ENCODE measurements around the gene LRRC63.
"Not testable (repeated sequence)": the region's sequence is repeated elsewhere in the genome, so short reads cannot be mapped to it uniquely, and the experiment has no call there.

LRRC63 gene

GRCh38 chr13:46213242-46213641 lies 1.5 kb downstream of the LRRC63 start:
- POLR2A ChIA-PET (ENCODE audit: low non-redundant PET): no interaction called here

GRCh38 chr13:46214741-46215140 lies 3.0 kb downstream of the LRRC63 start:
- H3K27ac ChIP-seq; DNase-seq (ENCODE audit: low spot score); POLR2A ChIA-PET (ENCODE audit: low non-redundant PET); CTCF ChIA-PET: not testable (repeated sequence)

More at GRCh38 chr13:46213242-46213641, 1.5 kb downstream of the LRRC63 start:
- DNase-seq (ENCODE audit: low spot score): no peak
- CTCF ChIA-PET: no interaction called here
- TF ChIP-seq, protein P1, sequence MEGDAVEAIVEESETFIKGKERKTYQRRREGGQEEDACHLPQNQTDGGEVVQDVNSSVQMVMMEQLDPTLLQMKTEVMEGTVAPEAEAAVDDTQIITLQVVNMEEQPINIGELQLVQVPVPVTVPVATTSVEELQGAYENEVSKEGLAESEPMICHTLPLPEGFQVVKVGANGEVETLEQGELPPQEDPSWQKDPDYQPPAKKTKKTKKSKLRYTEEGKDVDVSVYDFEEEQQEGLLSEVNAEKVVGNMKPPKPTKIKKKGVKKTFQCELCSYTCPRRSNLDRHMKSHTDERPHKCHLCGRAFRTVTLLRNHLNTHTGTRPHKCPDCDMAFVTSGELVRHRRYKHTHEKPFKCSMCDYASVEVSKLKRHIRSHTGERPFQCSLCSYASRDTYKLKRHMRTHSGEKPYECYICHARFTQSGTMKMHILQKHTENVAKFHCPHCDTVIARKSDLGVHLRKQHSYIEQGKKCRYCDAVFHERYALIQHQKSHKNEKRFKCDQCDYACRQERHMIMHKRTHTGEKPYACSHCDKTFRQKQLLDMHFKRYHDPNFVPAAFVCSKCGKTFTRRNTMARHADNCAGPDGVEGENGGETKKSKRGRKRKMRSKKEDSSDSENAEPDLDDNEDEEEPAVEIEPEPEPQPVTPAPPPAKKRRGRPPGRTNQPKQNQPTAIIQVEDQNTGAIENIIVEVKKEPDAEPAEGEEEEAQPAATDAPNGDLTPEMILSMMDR (conservative IDR thresholded peaks at IDR 0.05; ENCODE audit: low read depth): no peak
- H3K27ac ChIP-seq: no peak overlapping the region

DNA sequence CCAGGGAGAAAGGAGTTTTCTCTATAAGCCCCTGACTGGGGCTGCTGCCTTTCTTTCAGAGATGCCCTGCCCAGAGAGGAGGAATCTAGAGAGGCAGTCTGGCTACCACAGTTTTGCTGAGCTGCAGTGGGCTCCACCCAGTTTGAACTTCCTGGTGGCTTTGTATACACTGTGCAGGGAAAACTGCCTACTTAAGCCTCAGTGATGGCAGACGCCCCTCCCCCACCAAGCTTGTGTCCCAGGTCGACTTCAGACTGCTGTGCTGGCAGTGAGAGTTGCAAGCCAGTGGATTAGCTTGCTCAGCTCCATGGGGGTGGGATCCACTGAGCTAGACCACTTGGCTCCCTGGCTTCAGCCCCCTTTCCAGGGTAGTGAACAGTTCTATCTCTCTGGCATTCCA lies 8.5 kb downstream of the LRRC63 start:
- H3K27ac ChIP-seq; POLR2A ChIA-PET (ENCODE audit: low non-redundant PET); DNase-seq (ENCODE audit: low spot score): not testable (repeated sequence)
- CTCF ChIA-PET: interaction anchor here (0.6 to 0.7 kb wide), 3 partner anchors 291 to 1946 kb away, joined by 3 to 4 read pairs (median 3); no protein-coding TSS in a partner anchor

DNA sequence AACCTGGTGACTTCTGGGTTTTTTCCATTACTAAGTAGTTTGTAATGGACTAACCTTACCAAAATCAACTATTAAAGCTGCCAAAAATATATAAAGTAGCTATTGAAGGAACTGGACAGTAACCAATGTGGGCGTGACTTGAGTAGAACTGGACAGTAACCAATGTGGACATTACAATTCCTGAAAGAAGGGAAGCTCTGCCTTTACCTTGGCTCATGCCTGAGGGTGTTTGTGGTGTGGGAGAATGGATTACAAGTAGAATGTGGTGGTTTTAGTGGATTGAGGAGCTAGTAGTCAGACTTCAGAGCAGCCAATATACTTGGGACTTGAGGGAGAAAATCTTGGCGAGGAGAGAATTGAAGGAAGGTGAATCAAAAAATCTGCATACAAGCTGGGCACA lies 17.5 kb downstream of the LRRC63 start:
- no peak for DNase-seq (ENCODE audit: low spot score)
- ChIA-PET CTCF (interaction anchor here (0.6 to 0.8 kb wide), 3 partner anchors 14 to 174 kb away, joined by 3 to 4 read pairs (median 3); no protein-coding TSS in a partner anchor), POLR2A (ENCODE audit: low non-redundant PET) (interaction anchor here (0.6 kb wide), 1 partner anchor 14 kb away, joined by 3 read pairs; no protein-coding TSS in a partner anchor)
- TF ChIP-seq, protein P1 (conservative IDR thresholded peaks at IDR 0.05; ENCODE audit: low read depth): no peak
- no peak overlapping the region for H3K27ac ChIP-seq

- CTCF ChIA-PET: no interaction called here
- DNase-seq (ENCODE audit: low spot score): no peak
- H3K27ac ChIP-seq: no peak overlapping the region
- POLR2A ChIA-PET (ENCODE audit: low non-redundant PET): no interaction called here
- TF ChIP-seq, protein P1 (conservative IDR thresholded peaks at IDR 0.05; ENCODE audit: low read depth): no peak
Measured at GRCh38 chr13:46232281-46232680, 20.6 kb downstream of the LRRC63 start.

DNA sequence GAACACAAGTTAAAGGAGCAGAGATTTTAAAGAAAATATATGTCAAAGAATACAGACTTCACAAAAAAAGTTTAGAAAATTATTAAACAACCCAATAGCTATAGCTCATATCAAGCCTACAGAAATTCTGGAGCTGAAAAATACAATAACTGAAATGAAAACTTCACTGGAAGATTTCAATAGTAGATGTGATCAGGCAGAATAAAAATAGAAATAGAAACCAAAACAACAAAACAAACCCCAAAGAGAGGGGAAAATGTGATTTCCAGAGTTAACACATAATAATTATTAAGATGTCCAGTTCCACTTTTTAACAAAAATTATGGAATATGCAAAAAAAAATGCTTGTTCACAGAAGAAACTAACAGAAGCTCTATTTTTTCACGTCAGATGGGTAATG lies 23.6 kb downstream of the LRRC63 start:
- TF ChIP-seq, protein P1 (conservative IDR thresholded peaks at IDR 0.05; ENCODE audit: low read depth): no peak
- DNase-seq (ENCODE audit: low spot score): no peak
- POLR2A ChIA-PET (ENCODE audit: low non-redundant PET): no interaction called here
- no peak overlapping the region for H3K27ac ChIP-seq
- CTCF ChIA-PET: interaction anchor here (0.9 kb wide), 1 partner anchor 38 kb away, joined by 3 read pairs; no protein-coding TSS in a partner anchor

- TF ChIP-seq, protein P1 (conservative IDR thresholded peaks at IDR 0.05; ENCODE audit: low read depth): no peak
- ChIA-PET CTCF (interaction anchor here (0.6 kb wide), 2 partner anchors 97 to 1772 kb away, joined by 3 read pairs; partner anchors contain the start of gene NUDT15), POLR2A (ENCODE audit: low non-redundant PET) (no interaction called here)
- DNase-seq (ENCODE audit: low spot score): no peak
- no peak overlapping the region for H3K27ac ChIP-seq
Measured at GRCh38 chr13:46265292-46265691, 53.6 kb downstream of the LRRC63 start.

- no peak overlapping the region for H3K27ac ChIP-seq
- CTCF ChIA-PET: interaction anchor here (0.6 kb wide), 1 partner anchor 88 kb away, joined by 3 read pairs; no protein-coding TSS in a partner anchor
- TF ChIP-seq, protein P1 (conservative IDR thresholded peaks at IDR 0.05; ENCODE audit: low read depth): no peak
- no peak for DNase-seq (ENCODE audit: low spot score)
- POLR2A ChIA-PET (ENCODE audit: low non-redundant PET): no interaction called here
Measured at GRCh38 chr13:46267166-46267565, 55.4 kb downstream of the LRRC63 start.

Data from RWPE1 (cell line).